Measurements from ENCODE around the gene OSBPL7. TPM values are rescaled to one million over a fixed set of nuclear protein-coding genes. Genes with fewer than 3 reads are reported as not detected.

Gene OSBPL7
- total and polyA plus RNA-seq, 2 of the 4 experiments (the other 2 are of a cell fraction): 5.2 to 14.5 TPM

- no peak overlapping the region for H4K8ac ChIP-seq (ENCODE audit: low read depth in 2 of 2, low read length in 2 of 2)
- no peak overlapping the region for H2BK5ac ChIP-seq (ENCODE audit: low read depth, low read length, poor library complexity, severe bottlenecking)
- peaks cover 2% of the 10 kb centered on the region; the same call in 1 of the 2 replicates for H3K4me1 ChIP-seq (ENCODE audit: control insufficient read depth, insufficient read depth, low read length)
- H2BK15ac ChIP-seq (ENCODE audit: low read depth, low read length): no peak overlapping the region
- no peak for ATAC-seq (ENCODE audit: low read depth)
- DNase-seq: no peak
- H3K27me3 ChIP-seq (ENCODE audit: control insufficient read depth, insufficient read depth, low read length): no peaks in the 10 kb centered on the region
- H3K27ac ChIP-seq (ENCODE audit: insufficient read depth, low read length): no peak overlapping the region
- H3K56ac ChIP-seq (ENCODE audit: extremely low read depth, insufficient read depth, low read length): no peak overlapping the region
- WGBS, 2 experiments (ENCODE audit: extremely low coverage in 2 of 2, insufficient read length in 1 of 2): 93% methylated on average over 7 of the region's 21 CpGs; no CpG with 5 or more reads in 1 of the 2 experiments
- H3K14ac ChIP-seq (replicated peaks; ENCODE audit: low read depth, low read length): no peak overlapping the region
- no peak overlapping the region for H3K18ac ChIP-seq (ENCODE audit: low read depth, low read length)
- peaks cover 61% of the 10 kb centered on the region for H3K36me3 ChIP-seq (ENCODE audit: control insufficient read depth, insufficient read depth, low read length)
- no peak overlapping the region for H2AFZ ChIP-seq (replicated peaks; ENCODE audit: low read length, poor library complexity)
- no peak overlapping the region for H3K9ac ChIP-seq (ENCODE audit: low read depth, low read length)
- no peak overlapping the region for H2BK20ac ChIP-seq (ENCODE audit: low read depth, low read length)
- no peak overlapping the region for H2AK9ac ChIP-seq (replicated peaks; ENCODE audit: low read depth, low read length, poor library complexity)
- dilution Hi-C loops (cut with HindIII; ENCODE audit: low sequenced_read_pairs, unreplicated experiment): no loop called here
- BruUV-seq (replicated peaks): no TSS peak
- H3K79me1 ChIP-seq (ENCODE audit: low read depth in 1 of 2, low read length in 2 of 2): no peaks in the 10 kb centered on the region
- H4K20me1 ChIP-seq (ENCODE audit: insufficient read depth, low read length): peaks cover 23% of the 10 kb centered on the region
- 0 out of 2 replicates have a peak, but pooled peaks cover 2% of the 10 kb centered on the region for H3K9me1 ChIP-seq (ENCODE audit: insufficient read depth, low read length)
- H3K9me3 ChIP-seq (ENCODE audit: control insufficient read depth, insufficient read depth, low read length): no peaks in the 10 kb centered on the region
- no peak overlapping the region for H3K23ac ChIP-seq (ENCODE audit: low read depth, low read length)
- H3K4me3 ChIP-seq (ENCODE audit: insufficient read depth, low read depth, low read length): no peak overlapping the region
- in situ Hi-C loops (cut with MboI; ENCODE audit: low sequenced_read_pairs): no loop called here
- POLR2A ChIA-PET (ENCODE audit: unreplicated experiment): no interaction called here
- no peak overlapping the region for H4K91ac ChIP-seq (ENCODE audit: insufficient read depth, low read depth, low read length)
- H4K5ac ChIP-seq (ENCODE audit: low read depth, low read length): no peak overlapping the region
- intact Hi-C loops (cut with micrococcal nuclease): no loop called here
- H2AK5ac ChIP-seq (ENCODE audit: low read depth, low read length): no peak overlapping the region
- TF ChIP-seq RCOR1 (IDR thresholded peaks at IDR 0.05; ENCODE audit: insufficient replicate concordance, low read length) (no peak), MAFK (IDR thresholded peaks at IDR 0.05; ENCODE audit: low read depth, low read length) (peak; percentile 53)
- no peak overlapping the region for H2BK120ac ChIP-seq (ENCODE audit: low read depth, low read length)
- H3K4me2 ChIP-seq (ENCODE audit: low read depth, low read length): no peak overlapping the region
- no peak overlapping the region for H3K4ac ChIP-seq (ENCODE audit: low read depth, low read length)
- CTCF ChIA-PET: no interaction called here
Observed at GRCh38 chr17:47815106-47815918, 6.3 kb downstream of the OSBPL7 start.

Measured in IMR-90 (cell line).